Measurements from ENCODE around the gene GALE. TPM values are rescaled to one million over a fixed set of nuclear protein-coding genes. Genes with fewer than 3 reads are reported as not detected.
"Not testable (repeated sequence)": the region's sequence is repeated elsewhere in the genome, so short reads cannot be mapped to it uniquely, and the experiment has no call there.

Gene GALE
- polyA plus RNA-seq, 4 donors, result 7.8 to 41.0 (median 28.3) TPM

DNA sequence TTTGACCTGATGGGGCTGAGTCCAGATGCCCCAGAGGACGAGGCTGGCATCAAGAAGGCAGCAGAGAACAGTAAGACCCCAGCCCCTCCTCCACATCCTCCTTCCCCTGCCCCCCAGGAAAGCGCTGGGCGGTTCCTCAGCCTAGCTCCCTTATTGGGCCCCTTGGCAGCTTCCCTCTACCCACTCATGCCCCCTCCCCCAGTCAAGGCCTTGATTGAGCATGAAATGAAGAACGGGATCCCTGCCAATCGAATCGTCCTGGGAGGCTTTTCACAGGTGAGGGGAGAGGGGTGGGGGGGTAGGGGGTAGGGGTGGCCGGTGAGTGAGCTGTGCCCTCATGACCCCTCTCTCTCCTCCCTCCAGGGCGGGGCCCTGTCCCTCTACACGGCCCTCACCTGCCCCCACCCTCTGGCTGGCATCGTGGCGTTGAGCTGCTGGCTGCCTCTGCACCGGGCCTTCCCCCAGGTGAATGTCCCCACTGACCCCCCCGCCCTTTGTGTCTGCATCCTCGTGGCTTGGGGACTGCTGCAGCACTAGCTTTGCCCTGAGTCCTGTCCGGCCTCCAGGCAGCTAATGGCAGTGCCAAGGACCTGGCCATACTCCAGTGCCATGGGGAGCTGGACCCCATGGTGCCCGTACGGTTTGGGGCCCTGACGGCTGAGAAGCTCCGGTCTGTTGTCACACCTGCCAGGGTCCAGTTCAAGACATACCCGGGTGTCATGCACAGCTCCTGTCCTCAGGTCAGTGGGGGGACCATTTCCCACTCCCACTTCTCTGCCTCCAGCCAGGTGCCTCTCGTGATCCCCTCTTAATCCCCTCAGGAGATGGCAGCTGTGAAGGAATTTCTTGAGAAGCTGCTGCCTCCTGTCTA, 6.5 kb downstream of the GALE start:
- no peak for DNase-seq (ENCODE audit: low read depth in 4 of 4, low spot score in 3 of 4)

DNA sequence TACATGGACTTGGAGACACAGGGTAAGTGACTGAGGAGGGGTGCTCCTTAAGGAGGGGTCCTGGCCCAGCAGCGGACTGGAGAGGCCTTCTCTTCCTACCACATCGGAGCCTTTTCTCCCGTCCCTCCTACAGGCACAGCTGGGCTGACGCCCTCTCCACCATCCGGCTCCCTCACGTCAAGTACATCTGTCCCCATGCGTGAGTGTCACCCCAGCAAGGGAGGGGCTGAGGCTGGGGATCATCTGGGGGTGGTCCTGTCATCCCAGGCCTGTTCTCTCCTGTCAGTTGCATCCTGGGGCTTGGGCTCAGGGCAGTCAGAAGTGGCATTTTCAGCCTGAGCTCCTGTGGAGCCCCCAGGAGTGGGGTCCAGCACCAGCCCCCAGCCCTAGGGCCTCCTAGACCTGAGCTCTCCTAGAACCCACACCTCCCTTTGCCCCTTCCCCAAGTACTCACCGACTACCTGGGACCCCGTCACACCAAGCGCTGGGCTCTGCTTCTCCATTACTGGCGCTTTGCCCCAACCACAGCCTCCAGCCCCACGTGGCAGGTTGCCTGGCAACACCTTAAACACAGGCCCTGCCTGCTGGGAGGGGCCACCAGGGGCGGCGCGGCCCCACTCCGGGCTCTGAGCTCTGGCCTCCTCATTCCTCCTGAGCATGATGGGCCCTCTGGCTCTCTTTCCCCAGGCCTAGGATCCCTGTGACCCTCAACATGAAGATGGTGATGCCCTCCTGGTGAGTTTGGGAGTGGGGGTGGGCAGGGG, 7.4 kb downstream of the GALE start:
- no peak for DNase-seq (ENCODE audit: low read depth in 4 of 4, low spot score in 3 of 4)

DNA sequence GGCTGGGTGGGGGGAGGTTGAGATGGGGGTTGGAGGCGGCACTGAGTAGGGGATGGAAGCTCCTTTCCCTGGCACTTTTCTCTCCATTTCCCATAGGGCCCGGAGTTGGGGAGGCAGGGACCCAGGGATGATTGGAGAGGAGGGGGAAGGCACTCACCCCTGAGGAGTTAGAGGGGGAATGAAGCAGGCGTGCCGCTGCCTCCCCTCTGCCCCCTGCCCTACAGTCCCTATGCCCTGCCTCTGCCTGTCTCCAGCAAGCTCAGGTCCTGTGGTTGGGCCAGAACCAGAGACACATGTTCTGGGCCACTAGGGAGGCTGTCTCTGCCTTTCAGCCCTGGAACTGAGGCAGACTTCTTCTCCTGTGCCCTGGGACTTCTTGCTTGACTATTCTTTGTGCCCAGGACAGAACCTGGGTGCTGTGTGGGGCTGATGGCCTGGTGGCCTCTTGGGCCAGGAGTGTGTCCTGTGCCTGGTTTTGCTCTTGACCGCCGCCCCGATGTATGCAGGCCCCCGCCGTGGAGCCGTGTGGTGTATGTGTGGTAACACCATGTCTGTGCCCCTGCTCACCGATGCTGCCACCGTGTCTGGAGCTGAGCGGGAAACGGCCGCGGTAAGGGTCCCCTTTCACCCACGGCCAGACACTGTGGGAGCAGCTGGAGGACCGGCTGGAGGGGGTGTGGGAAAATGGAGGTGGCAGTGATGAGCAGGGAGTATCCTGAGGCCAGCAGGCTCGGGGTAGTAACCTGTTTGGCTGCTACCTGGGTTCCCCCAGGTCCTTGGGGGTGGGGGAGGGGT, 8.2 kb downstream of the GALE start:
- DNase-seq (ENCODE audit: low read depth in 4 of 4, low spot score in 3 of 4), result no peak

DNA sequence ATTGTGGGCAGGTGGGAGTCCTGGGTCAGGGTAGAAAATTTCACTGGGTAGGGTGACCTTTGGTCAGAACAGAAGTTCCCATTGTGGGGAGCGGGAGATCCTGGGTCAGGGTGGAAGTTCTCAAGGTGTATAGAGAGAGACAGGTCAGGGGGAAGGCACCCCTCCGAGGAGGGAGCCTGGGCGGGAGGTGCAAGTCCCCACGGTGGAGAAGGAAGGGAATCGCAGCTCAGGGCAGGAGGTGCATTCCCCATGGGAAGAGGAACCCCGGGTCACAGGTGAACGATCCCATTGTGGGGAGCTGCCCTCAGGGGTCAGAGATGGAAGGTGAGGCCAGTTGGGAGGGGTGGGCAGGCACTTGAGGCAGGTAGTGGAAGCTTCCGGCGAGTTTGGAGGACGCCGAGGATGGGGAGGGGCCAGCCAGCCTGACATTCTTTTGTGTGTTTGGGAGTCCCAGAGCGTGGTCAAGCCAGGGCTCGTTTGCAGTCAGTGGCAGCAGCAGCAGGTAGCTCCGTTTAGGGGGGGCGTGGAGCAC, 9.0 kb downstream of the GALE start:
- no peak for DNase-seq (ENCODE audit: low read depth in 4 of 4, low spot score in 3 of 4)

DNA sequence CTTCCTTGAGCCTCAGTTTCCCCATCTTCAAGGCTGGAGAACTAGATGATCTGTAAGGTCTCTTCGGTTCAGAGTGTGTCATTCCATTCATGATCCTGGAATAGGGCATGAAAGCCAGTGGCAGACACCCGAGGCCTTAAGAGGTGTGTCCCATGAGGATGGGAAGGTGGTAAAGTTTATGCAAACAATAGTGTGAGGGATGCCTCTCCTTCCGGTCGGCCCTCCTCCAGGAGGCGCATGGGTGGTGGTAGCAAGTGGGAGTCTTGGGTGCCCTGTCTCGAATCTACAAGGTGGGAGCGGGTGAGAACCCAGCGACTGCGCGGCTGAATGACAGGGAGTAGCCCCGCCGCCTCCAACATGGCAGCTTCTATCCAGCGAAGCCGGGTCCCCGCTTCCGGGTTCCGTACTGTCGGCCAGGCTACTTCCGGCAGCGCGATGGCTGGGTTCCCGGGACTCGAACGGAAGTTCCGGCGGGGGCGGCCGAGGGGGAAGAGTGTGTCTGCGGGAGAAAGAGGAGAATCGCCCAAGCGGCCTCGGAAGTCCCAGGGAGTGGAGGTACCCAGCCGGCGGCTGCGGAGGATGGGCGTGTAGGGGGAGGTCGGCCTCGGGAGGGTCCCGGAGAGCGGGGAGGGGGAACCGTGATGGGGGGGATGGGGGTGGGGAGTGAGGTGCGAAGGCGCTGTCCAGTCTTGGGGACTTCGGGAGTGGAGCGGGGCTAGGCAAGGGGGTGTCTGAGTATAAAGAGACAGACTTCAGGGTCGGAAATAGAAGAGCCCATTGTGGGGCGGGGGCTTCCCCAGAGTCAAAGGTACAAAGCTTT, 9.6 kb downstream of the GALE start, which contains the start of gene LYPLA2:
Gene LYPLA2, plus strand, starts transcription at position 450 of the 820 bp plus-strand sequence. CDS start 1,538 bp downstream, outside the sequence.
- DNase-seq (ENCODE audit: low read depth in 4 of 4, low spot score in 3 of 4), result peak in 3 of 4 donors; percentile 67 to 83 (median 75)

DNA sequence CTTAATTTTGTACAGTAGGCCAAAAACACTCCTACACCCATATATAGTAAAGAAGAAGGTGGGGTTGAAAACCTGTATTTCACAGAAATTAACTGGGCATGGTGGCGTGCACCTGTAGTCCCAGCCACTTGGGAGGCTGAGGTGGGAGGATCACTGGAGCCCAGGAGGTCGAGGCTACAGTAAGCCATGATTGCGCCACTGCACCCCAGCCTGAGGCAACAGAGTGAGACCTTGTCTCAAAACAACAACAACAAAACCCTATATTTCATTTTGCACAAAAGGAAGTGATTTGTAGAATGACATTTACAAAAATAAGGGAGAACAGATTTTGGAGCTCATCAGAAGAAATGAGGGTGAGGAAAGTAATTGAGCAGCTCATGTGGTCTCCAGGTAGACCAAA, 11.9 kb downstream of the GALE start:
- no peak for DNase-seq (ENCODE audit: low read depth in 4 of 4, low spot score in 3 of 4)

DNA sequence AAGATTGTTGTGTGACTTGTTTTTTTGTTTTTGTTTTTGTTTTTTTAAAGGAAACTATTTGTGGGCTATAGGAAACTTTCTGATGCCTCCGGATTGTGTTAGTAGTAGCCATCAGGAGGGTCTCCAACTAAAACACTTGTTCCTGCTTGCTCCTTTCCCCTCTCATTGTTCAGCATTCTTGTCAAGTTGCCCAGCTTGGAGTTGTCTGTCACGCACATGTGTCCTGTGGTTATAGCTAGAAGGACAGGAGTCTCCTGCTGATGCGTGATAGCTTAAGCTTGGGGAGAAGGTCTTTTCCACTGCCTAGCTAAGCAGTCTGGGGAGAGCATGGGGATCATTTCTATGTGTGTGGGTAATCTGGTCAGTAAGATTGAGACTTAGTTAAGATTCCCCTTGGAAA, 12.9 kb downstream of the GALE start:
- DNase-seq (ENCODE audit: low read depth in 4 of 4, low spot score in 3 of 4), result no peak

DNA sequence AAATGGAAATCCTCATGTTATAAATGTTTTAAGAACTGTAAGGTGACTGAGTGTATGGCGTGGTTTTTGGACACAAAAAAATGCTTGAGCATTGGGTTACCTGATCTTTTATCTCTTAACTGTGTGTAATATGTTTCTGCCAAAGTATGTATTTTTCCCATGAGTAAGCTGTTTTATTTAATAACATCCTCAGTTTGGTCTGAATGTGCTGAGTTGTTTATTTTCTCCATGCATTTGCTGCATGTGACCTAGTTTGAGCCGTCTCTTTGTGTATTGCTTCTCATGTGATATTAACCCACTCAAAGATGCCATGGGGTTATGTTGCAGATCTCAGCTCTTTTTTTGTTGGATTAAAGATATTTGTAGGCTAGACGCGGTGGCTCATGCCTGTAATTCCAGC, 15.7 kb downstream of the GALE start:
- DNase-seq (ENCODE audit: low read depth in 4 of 4, low spot score in 3 of 4), result no peak

DNA sequence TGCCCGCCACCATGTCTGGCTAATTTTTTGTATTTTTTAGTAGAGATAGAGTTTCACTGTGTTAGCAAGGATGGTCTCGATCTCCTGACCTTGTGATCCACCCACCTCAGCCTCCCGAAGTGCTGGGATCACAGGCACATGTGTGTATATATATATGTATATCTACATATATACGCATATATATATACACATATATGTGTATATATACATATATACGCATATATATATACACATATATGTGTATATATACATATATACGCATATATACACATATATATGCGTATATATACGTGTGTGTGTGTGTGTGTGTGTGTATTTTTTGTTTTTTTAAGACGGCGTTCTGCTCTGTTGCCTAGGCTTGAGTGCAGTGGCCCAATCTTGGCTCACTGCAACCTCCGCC, 17.4 kb downstream of the GALE start:
- not testable (repeated sequence) for DNase-seq (ENCODE audit: low read depth in 4 of 4, low spot score in 3 of 4)

DNA sequence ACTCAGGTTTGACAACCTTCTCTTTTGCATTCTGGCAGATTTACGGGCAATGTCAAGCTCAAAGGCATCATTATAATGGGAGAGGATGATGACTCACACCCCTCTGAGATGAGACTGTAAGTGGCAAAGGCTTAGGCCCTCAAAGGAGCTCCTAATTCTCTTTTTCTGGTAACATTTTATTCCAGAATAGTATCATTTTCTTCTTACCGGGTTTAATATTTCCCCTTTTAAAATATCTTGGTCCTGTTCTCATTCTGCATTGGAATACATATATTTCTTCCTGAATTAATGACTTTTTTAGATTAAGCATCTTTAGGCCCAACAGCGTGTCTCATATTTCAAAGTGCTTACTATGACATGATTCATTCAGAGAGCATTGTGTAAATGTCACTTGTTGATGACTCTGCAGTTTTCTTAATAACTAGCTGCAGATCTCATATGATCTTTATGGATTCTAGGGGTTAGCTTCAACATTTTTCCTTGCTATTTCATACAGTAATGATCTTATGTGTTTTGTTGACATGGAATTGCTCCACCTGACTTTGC, 20.7 kb downstream of the GALE start:
- DNase-seq (ENCODE audit: low read depth in 4 of 4, low spot score in 3 of 4), result no peak

DNA sequence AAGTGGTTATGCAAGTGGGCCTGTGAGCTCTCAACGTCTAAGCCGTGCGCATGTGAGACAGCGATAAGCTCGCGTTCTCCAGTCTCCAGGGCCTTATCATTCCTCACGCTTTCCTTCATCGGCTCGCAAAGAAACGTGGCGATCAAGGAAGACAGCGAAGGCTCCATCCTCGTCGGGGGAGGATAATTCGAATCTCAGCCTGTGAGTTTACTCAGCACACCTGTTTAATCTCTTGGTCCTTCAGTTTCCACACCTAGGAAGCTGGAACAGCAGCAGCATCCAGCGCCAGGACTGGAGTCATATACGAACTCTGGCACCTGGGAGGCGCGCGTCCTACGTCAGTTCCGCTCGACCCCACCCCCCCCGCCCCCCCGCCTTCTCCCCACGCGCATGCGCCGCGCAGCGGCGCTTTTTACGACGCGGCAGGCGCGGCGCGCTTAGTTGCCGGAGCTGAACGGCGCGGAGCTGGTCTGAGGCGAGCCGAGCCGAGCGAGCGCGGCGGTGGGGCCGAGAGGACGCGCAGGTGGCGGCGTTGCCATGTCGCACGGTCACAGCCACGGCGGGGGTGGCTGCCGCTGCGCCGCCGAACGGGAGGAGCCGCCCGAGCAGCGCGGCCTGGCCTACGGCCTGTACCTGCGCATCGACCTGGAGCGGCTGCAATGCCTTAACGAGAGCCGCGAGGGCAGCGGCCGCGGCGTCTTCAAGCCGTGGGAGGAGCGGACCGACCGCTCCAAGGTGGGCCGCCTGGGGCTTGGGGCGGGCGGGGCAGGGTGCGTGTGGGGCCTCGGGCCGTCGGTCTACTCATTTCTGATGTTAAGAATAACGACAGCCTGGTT, 22.4 kb downstream of the GALE start, which contains the start of gene PITHD1:
Gene PITHD1, plus strand, starts transcription at position 440 of the 836 bp plus-strand sequence. Its CDS starts 98 bp downstream, at position 538.
- DNase-seq (ENCODE audit: low read depth in 4 of 4, low spot score in 3 of 4), result peak; percentile 72 to 79 (median 76)

DNA sequence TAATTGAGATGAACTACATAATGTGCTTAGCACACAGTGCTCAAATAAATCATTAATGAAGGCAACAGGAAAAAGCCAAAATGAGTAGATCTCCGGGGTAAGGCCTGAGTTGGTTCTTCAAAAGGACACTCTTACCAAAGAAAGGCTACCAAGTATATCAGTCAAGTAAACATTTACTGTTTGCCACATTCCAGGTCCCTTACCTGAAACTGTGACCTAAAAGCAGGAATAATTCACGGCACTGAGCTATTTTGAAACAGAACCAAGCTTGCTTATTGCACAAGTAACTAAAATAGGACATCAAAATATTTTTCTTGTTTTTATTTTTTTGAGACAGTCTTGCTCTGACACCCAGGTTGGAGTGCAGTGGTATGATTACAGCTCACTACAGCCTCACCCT, 24.3 kb downstream of the GALE start:
- no peak for DNase-seq (ENCODE audit: low read depth in 4 of 4, low spot score in 3 of 4)

DNA sequence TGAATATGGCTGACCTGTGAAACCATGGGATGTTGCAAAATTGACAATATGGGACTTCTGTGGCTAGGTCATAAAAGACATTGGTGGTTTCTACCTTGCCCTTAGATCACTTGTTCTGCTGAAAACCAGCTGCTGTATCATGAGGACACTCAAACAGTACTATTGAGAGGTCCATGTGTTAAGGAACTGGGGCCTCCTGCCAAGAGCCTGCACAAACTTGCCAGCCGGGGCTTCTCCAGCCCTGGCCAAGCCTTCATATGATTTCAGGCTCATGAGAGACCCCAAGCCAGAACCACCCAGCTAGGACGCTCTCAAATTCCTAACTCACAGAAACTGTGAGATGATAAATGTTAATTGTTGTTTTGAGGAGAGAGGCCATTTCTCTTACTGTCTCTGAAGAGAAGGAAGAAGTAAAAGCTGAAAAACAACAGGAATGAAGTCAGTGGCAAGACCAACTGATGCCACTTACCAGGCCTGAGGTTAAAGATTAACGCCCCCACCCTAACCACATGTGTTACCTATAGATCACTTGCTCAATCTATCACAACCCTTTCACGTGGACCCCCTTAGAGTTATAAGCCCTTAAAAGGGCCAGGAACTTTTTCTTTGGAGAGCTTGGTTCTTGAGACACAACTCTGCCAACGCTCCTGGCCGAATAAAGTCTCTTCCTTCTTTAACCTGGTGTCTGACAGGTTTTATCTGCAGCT, 26.2 kb downstream of the GALE start:
- no peak for DNase-seq (ENCODE audit: low read depth in 4 of 4, low spot score in 3 of 4)

DNA sequence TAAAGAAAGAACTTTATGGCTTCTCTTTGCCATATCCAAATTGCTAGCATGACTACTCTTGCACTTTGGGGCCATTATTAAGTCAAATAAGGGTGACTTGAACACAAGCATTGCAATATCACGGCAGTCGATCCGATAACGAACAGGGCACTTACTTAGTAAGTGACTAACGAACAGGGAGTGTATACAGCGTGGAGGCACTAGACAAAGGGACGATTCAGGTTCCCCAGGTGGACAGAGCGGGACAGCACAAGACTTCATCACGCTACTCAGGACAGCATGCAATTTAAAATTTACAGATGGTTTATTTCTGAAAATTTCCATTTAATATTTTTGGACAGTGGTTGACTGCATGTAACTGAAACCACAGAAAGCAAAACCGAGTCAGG, 27.7 kb downstream of the GALE start:
- DNase-seq (ENCODE audit: low read depth in 4 of 4, low spot score in 3 of 4), result no peak

DNA sequence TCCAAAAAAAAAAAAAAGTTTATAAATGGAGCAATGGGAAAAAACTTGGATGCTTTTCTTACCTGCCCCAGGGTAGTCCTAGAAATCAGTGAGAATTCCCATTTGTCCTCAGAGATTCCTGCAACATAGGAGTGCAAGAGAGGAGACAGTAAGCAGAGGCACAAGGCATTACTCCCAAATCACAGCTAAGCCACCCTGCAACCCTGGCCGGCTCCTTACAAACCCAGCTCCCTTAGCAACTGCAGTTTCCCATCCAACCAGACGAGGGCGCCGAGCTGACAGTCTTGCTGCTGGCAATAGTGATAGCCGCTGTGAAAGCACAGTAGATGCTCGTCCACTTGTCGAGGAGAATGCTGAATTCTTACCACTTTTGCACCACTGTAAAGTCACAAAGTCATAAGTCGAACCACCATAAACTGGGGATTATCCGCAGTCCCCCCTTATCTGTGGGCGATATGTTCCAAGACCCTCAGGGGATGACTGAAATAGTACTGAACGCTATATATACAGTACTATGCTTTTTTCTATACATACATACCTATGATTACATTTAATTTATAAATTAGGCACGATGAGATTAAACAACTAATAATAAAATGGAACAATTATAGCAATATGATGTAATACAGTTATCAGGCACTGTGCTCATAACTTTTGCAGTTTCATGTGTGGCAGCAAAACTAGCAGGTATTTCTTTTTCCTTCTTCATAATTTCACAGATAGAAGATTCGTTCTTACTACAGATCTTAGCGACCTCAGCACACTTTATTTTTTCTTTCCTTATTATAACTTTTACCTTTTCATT, 28.3 kb downstream of the GALE start:
- peak; percentile 44 to 62 (median 54) for DNase-seq (ENCODE audit: low read depth in 4 of 4, low spot score in 3 of 4)

DNA sequence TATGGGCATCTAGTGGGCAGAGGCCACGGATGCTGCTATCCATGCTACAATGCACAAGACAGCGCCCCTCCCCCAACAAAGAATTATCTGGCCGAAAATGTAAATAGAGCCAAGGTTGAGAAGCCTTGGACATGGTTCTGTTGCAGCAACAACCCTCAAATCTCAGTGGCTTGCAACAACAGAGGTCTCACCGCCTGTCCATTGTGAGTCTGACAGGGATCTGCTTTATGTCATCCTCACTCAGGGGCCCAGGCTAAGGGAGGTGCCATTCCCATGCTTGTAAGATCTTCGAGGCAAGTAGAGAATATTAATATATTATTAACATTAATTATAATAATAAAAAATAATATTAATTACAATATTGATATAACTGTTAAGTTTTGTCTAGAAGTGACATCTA, 31.8 kb downstream of the GALE start:
- no peak for DNase-seq (ENCODE audit: low read depth in 4 of 4, low spot score in 3 of 4)

DNA sequence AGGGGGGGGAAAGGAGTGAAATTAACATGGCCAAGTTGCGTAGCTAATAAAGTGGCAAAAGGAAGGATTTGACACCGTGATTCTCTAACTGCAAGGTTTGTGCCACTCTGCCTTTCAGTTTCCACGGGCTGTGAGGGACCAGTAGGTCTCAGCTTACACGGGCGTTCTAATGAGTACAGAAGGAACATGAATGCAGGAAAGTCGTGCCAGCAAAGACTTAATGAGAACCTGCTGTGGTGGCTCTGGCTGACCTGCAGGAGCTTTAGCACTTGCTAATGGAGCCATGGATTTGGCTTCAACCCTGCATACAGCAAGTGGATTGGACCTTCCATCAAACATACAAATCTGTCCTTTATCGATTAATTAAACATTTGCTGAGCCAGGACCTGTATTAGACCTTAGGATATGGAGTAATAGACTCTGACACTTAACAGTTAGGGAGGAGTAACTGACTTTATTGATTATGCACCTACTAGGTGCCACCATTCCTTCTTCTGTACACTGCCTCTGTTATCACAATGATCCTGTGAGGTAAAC, 37.4 kb downstream of the GALE start:
- no peak for DNase-seq (ENCODE audit: low read depth in 4 of 4, low spot score in 3 of 4)

All from left renal pelvis (tissue), 4 donors.